NOMO-1 (cell line): ENCODE data around the gene GNAQ.

Experiments
- DNase-seq, 2 experiments: peaks; one replicate each; lab custom pipeline; 2025; ENCODE audit not compliant: unreplicated experiment in 2 of 2; lab: John Stamatoyannopoulos, UW

The GNAQ gene

GRCh38 chr9:77912895-77913693, 118.5 kb downstream of the GNAQ start:
- no peak for DNase-seq

GRCh38 chr9:77911928-77912327, 119.7 kb downstream of the GNAQ start:
- DNase-seq = no peak

GRCh38 chr9:77910194-77910621, 121.4 kb downstream of the GNAQ start:
- no peak for DNase-seq

GRCh38 chr9:77909306-77909705, 122.3 kb downstream of the GNAQ start:
- DNase-seq = peak in 1 of 2 experiments; percentile 2

- no peak for DNase-seq
Observed at GRCh38 chr9:77908293-77908692, 123.3 kb downstream of the GNAQ start.

GRCh38 chr9:77907585-77907984, 124.0 kb downstream of the GNAQ start:
- no peak for DNase-seq

- no peak for DNase-seq
Observed at GRCh38 chr9:77906991-77907390, 124.6 kb downstream of the GNAQ start.

- DNase-seq = no peak
Observed at GRCh38 chr9:77903666-77904285, 127.8 kb downstream of the GNAQ start.

- DNase-seq = no peak
Observed at GRCh38 chr9:77901771-77902170, 129.8 kb downstream of the GNAQ start.

GRCh38 chr9:77901018-77901417, 130.6 kb downstream of the GNAQ start:
- DNase-seq = no peak

GRCh38 chr9:77899679-77900354, 131.8 kb downstream of the GNAQ start:
- no peak for DNase-seq

GRCh38 chr9:77898864-77899263, 132.7 kb downstream of the GNAQ start:
- no peak for DNase-seq

- DNase-seq = no peak
Observed at GRCh38 chr9:77896938-77897667, 134.5 kb downstream of the GNAQ start.

GRCh38 chr9:77896269-77896937, 135.2 kb downstream of the GNAQ start:
- peak in 1 of 2 experiments; percentile 0 for DNase-seq

GRCh38 chr9:77893706-77894105, 137.9 kb downstream of the GNAQ start:
- no peak for DNase-seq

- no peak for DNase-seq
Observed at GRCh38 chr9:77892955-77893514, 138.6 kb downstream of the GNAQ start.

GRCh38 chr9:77892171-77892570, 139.4 kb downstream of the GNAQ start:
- DNase-seq = no peak

- no peak for DNase-seq
Observed at GRCh38 chr9:77891128-77891800, 140.3 kb downstream of the GNAQ start.

GRCh38 chr9:77887662-77888061, 143.9 kb downstream of the GNAQ start:
- DNase-seq = no peak
